ENCODE results near the gene CEACAM16. TPM values are rescaled to one million over a fixed set of nuclear protein-coding genes. Genes with fewer than 3 reads are reported as not detected.

The CEACAM16 gene
- polyA plus RNA-seq, 1 experiment, result not detected

- Histone ChIP-seq H3K4me3 (ENCODE audit: low read depth, low read length) (peak overlapping the region; percentile 59), H3K9me3 (ENCODE audit: control insufficient read depth, insufficient read depth, low read length) (no peaks in the 10 kb centered on the region), H3K27ac (ENCODE audit: low read depth, low read length) (peak overlapping the region; percentile 84), H3K27me3 (ENCODE audit: control insufficient read depth, insufficient read depth, low read length) (no peaks in the 10 kb centered on the region)
- ChIA-PET CTCF (interaction anchor here (1.0 to 2.1 kb wide), 3 partner anchors 18 to 92 kb away, joined by 3 to 16 read pairs (median 12); partner anchors contain the start of gene NECTIN2), POLR2A (interaction anchor here (1.1 to 2.6 kb wide), 2 partner anchors 12 to 92 kb away, joined by 7 to 18 read pairs; no protein-coding TSS in a partner anchor)
- TF ChIP-seq CTCF (IDR thresholded peaks at IDR 0.05; ENCODE audit: low read depth, low read length), result no peak
- DNase-seq (ENCODE audit: low read depth, low spot score), result no peak
Measured at GRCh38 chr19:44753626-44753931, 54.6 kb downstream of the CEACAM16 start.

- TF ChIP-seq CTCF (IDR thresholded peaks at IDR 0.05; ENCODE audit: low read depth, low read length), result peak; percentile 1; the same call in 1 of the 2 replicates
- no peaks in the 10 kb centered on the region for H3K9me3 ChIP-seq (ENCODE audit: control insufficient read depth, insufficient read depth, low read length)
- ChIA-PET CTCF (interaction anchor here (1.0 to 2.1 kb wide), 4 partner anchors 17 to 92 kb away, joined by 3 to 16 read pairs (median 11); partner anchors contain the start of gene NECTIN2), POLR2A (interaction anchor here (1.1 to 2.6 kb wide), 2 partner anchors 12 to 91 kb away, joined by 7 to 18 read pairs; no protein-coding TSS in a partner anchor)
- peak overlapping the region; percentile 84 for H3K27ac ChIP-seq (ENCODE audit: low read depth, low read length)
- no peak for DNase-seq (ENCODE audit: low read depth, low spot score)
- no peaks in the 10 kb centered on the region for H3K27me3 ChIP-seq (ENCODE audit: control insufficient read depth, insufficient read depth, low read length)
- peak overlapping the region; percentile 59 for H3K4me3 ChIP-seq (ENCODE audit: low read depth, low read length)
Measured at GRCh38 chr19:44753932-44754749, 55.2 kb downstream of the CEACAM16 start.

- H3K9me3 ChIP-seq (ENCODE audit: control insufficient read depth, insufficient read depth, low read length), result no peaks in the 10 kb centered on the region
- no peaks in the 10 kb centered on the region for H3K27me3 ChIP-seq (ENCODE audit: control insufficient read depth, insufficient read depth, low read length)
- peak overlapping the region; percentile 84 for H3K27ac ChIP-seq (ENCODE audit: low read depth, low read length)
- DNase-seq (ENCODE audit: low read depth, low spot score), result no peak
- ChIA-PET POLR2A (interaction anchor here (1.1 to 2.6 kb wide), 2 partner anchors 13 to 91 kb away, joined by 7 to 18 read pairs; no protein-coding TSS in a partner anchor), CTCF (interaction anchor here (0.5 to 2.1 kb wide), 6 partner anchors 16 to 91 kb away, joined by 3 to 13 read pairs (median 10); partner anchors contain the start of gene NECTIN2)
- TF ChIP-seq CTCF (IDR thresholded peaks at IDR 0.05; ENCODE audit: low read depth, low read length), result no peak
- peak overlapping the region; percentile 59 for H3K4me3 ChIP-seq (ENCODE audit: low read depth, low read length)
Measured at GRCh38 chr19:44754750-44755080, 55.8 kb downstream of the CEACAM16 start.

GRCh38 chr19:44755219-44755618 lies 56.3 kb downstream of the CEACAM16 start:
- TF ChIP-seq CTCF (IDR thresholded peaks at IDR 0.05; ENCODE audit: low read depth, low read length), result no peak
- ChIA-PET CTCF (interaction anchor here (0.5 to 2.1 kb wide), 5 partner anchors 16 to 91 kb away, joined by 3 to 13 read pairs (median 9); partner anchors contain the start of gene NECTIN2), POLR2A (interaction anchor here (2.6 kb wide), 1 partner anchor 13 kb away, joined by 18 read pairs; no protein-coding TSS in a partner anchor)
- Histone ChIP-seq H3K27ac (ENCODE audit: low read depth, low read length) (no peak overlapping the region), H3K9me3 (ENCODE audit: control insufficient read depth, insufficient read depth, low read length) (no peaks in the 10 kb centered on the region), H3K27me3 (ENCODE audit: control insufficient read depth, insufficient read depth, low read length) (no peaks in the 10 kb centered on the region), H3K4me3 (ENCODE audit: low read depth, low read length) (no peak overlapping the region)
- DNase-seq (ENCODE audit: low read depth, low spot score), result no peak
